Panc1 (cell line): Measurements from ENCODE around the gene CCDC80.

Experiments used
- CTCF ChIP-seq: fragments of 450-650 bp; IDR thresholded peaks from 2 replicates; pipeline ENCODE4 v1.5.1; 2017; ENCODE audit warnings: mild to moderate bottlenecking
- POLR2AphosphoS5 ChIP-seq: IDR thresholded peaks from 2 replicates; pipeline ENCODE4 v1.6.1; 2012; ENCODE audit warnings: mild to moderate bottlenecking, low read depth, low read length, moderate library complexity

DNA sequence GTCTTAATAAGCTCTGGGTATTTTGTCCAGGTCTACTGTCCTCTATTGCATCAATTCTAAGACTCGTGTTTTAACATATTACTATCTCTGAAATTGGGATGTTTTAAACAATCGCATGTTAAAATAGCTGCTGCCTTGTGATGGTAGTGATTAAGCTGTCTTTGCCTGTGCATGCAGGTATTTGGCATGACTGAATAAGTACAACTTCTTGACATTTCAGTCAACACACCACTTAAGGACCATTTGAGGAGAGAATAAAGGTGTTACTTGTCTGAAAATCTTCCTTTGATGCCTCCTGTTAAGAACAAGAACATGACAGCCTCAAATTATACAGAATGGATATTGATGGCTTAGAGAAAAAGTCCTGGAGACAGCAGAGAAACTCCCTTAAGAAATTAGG lies 46.1 kb downstream of the CCDC80 start:
- TF ChIP-seq CTCF = no peak
- TF ChIP-seq POLR2AphosphoS5 = no peak
